NK-92 (cell line): ENCODE measurements around the gene POTEE.
"Not testable (repeated sequence)": the region's sequence is repeated elsewhere in the genome, so short reads cannot be mapped to it uniquely, and the experiment has no call there.

Source experiments
- DNase-seq: peaks from one replicate; lab custom pipeline; 2025; ENCODE audit not compliant: unreplicated experiment; lab: John Stamatoyannopoulos, UW

POTEE gene

GRCh38 chr2:131209030-131209772 is at the start of gene POTEE:
TSS of gene POTEE (plus strand) at chr2:131209536. CDS start at chr2:131218403, 8,867 bp downstream.
- DNase-seq = not testable (repeated sequence)

- not testable (repeated sequence) for DNase-seq
These were observed 43.8 kb upstream of the POTEE start for GRCh38 chr2:131165562-131165961.

GRCh38 chr2:131168538-131168937 is 40.8 kb upstream of the POTEE start:
- no peak for DNase-seq

GRCh38 chr2:131178050-131178449 is 31.3 kb upstream of the POTEE start:
- not testable (repeated sequence) for DNase-seq

- not testable (repeated sequence) for DNase-seq
These were observed 30.5 kb upstream of the POTEE start for GRCh38 chr2:131178721-131179418.

GRCh38 chr2:131181451-131181850 is 27.9 kb upstream of the POTEE start:
- not testable (repeated sequence) for DNase-seq

GRCh38 chr2:131193421-131193820 is 15.9 kb upstream of the POTEE start:
- not testable (repeated sequence) for DNase-seq

- not testable (repeated sequence) for DNase-seq
These were observed 13.2 kb upstream of the POTEE start for GRCh38 chr2:131196186-131196585.

GRCh38 chr2:131201098-131201497 is 8.2 kb upstream of the POTEE start:
- DNase-seq = no peak

- DNase-seq = not testable (repeated sequence)
These were observed 1.5 kb upstream of the POTEE start for GRCh38 chr2:131207839-131208238.

GRCh38 chr2:131209773-131210104 is 403 bp downstream of the POTEE start:
- not testable (repeated sequence) for DNase-seq

- not testable (repeated sequence) for DNase-seq
These were observed 1.3 kb downstream of the POTEE start for GRCh38 chr2:131210434-131211211.

GRCh38 chr2:131217238-131217986 is 8.1 kb downstream of the POTEE start:
- not testable (repeated sequence) for DNase-seq

GRCh38 chr2:131235543-131236449 is 26.5 kb downstream of the POTEE start:
- not testable (repeated sequence) for DNase-seq
